K562 (cell line): ENCODE data around the gene UBXN11. TPM values are rescaled to one million over a fixed set of nuclear protein-coding genes. Genes with fewer than 3 reads are reported as not detected.

Source experiments
- E2F4 ChIP-seq: sonication (generic); formaldehyde crosslinking; IDR thresholded peaks from 2 replicates; pipeline ENCODE4 v1.8.0; 2022; ENCODE audit warnings: mild to moderate bottlenecking, low read depth, missing genetic modification reagents
- ERF ChIP-seq: fragments of 450-650 bp; formaldehyde crosslinking; IDR thresholded peaks from 2 replicates; pipeline ENCODE4 v1.4.0; 2020; ENCODE audit warnings: mild to moderate bottlenecking, mixed read lengths
- FOS ChIP-seq: IDR thresholded peaks from 3 replicates; pipeline ENCODE4 v1.6.1; 2011; ENCODE audit not compliant: insufficient read length; ENCODE audit errors: extremely low read depth
- FOXA3 ChIP-seq, 2 experiments: fragments of 450-650 bp in 1 of 2; sonication (generic) in 1 of 2; formaldehyde crosslinking; IDR thresholded peaks in 1 of 2; conservative IDR thresholded peaks in 1 of 2; 2 replicates each; pipeline versions ENCODE4 v1.4.0 to v1.8.0; 2020 to 2022; ENCODE audit warnings: mild to moderate bottlenecking in 2 of 2, missing genetic modification reagents in 1 of 2
- HMGXB4 ChIP-seq: sonication (generic); formaldehyde crosslinking; IDR thresholded peaks from 2 replicates; pipeline ENCODE4 v1.8.1; 2023; ENCODE audit warnings: mild to moderate bottlenecking, missing genetic modification reagents
- KLF6 ChIP-seq: fragments of 250-450 bp; sonication (Bioruptor Pico); IDR thresholded peaks from 2 replicates; pipeline ENCODE4 v1.4.0; 2020; ENCODE audit warnings: mild to moderate bottlenecking, moderate library complexity, borderline replicate concordance
- SAFB ChIP-seq: fragments of 200-400 bp; formaldehyde crosslinking; IDR thresholded peaks from 2 replicates; pipeline ENCODE4 v1.6.1; 2017; ENCODE audit warnings: low read depth, low read length, borderline replicate concordance
- SP1 ChIP-seq: sonication (generic); formaldehyde crosslinking; IDR thresholded peaks from 2 replicates; pipeline ENCODE4 v1.8.1; 2022; ENCODE audit warnings: mild to moderate bottlenecking, missing genetic modification reagents
- TEAD1 ChIP-seq, 2 experiments: fragments of 450-650 bp in 1 of 2; sonication (generic) in 1 of 2; formaldehyde crosslinking; IDR thresholded peaks; 2 replicates each; pipeline versions ENCODE4 v1.4.0 to v1.8.0; 2020 to 2022; ENCODE audit warnings: mild to moderate bottlenecking in 2 of 2, missing genetic modification reagents in 1 of 2
- TOE1 ChIP-seq, 2 experiments: fragments of 450-650 bp in 1 of 2; sonication (generic) in 1 of 2; formaldehyde crosslinking in 1 of 2; IDR thresholded peaks; 2 replicates each; pipeline versions ENCODE4 v1.7.1 to v1.8.0; 2016 to 2022; ENCODE audit warnings: borderline replicate concordance in 2 of 2, mild to moderate bottlenecking in 2 of 2, antibody characterized with exemption in 1 of 2, inconsistent platforms in 1 of 2, low read depth in 1 of 2, missing genetic modification reagents in 1 of 2, moderate library complexity in 1 of 2
- TRIM25 ChIP-seq: fragments of 450-650 bp; IDR thresholded peaks from 2 replicates; pipeline ENCODE4 v1.7.0; 2016; ENCODE audit warnings: borderline replicate concordance
- ZBTB11 ChIP-seq, 3 experiments: fragments of 200-800 bp in 1 of 3; fragments of 250-450 bp in 1 of 3; fragments of 450-650 bp in 1 of 3; sonication (Bioruptor Pico) in 1 of 3; sonication (Bioruptor generic) in 1 of 3; formaldehyde crosslinking in 1 of 3; IDR thresholded peaks; 2 replicates each; pipeline versions ENCODE4 v1.6.1 to v1.8.0; 2016 to 2022; ENCODE audit warnings: mild to moderate bottlenecking in 2 of 3, missing genetic modification characterization in 2 of 3, missing compliant biosample characterization in 1 of 3, moderate library complexity in 1 of 3
- ZEB2 ChIP-seq: fragments of 450-650 bp; IDR thresholded peaks from 2 replicates; pipeline ENCODE4 v1.6.1; 2016
- ZNF511 ChIP-seq: sonication (generic); formaldehyde crosslinking; IDR thresholded peaks from 2 replicates; pipeline ENCODE4 v1.8.0; 2022; ENCODE audit warnings: mild to moderate bottlenecking, missing genetic modification reagents
- polyA plus RNA-seq, 8 experiments: library from polyadenylated mRNA; depleted of rRNA in 4 of 8; stranded (reverse) in 5 of 8; unstranded in 3 of 8; fragments of >200 nt; fragmentation: Nextera tagmentation in 2 of 8; fragmentation: Illumina TruSeq in 1 of 8; extraction: Ambion mirVana in 2 of 8; extraction: Trizol in 1 of 8; gene quantifications; 2 replicates each; pipeline versions ENCODE4 v1.2.1 to v1.2.3, GENCODE V29; 2011 to 2014; ENCODE audit warnings: inconsistent platforms in 1 of 8, missing spikeins in 1 of 8
- total RNA-seq, 7 experiments: library from RNA; depleted of rRNA in 6 of 7; stranded (reverse); fragments of >200 nt in 6 of 7; fragmentation: Illumina TruSeq in 2 of 7; extraction: Trizol in 2 of 7; gene quantifications; 2 replicates each; pipeline versions ENCODE4 v1.2.1 to v1.2.3, GENCODE V29; 2011 to 2021; ENCODE audit warnings: low replicate concordance in 1 of 7

UBXN11 gene
- total and polyA plus RNA-seq, 9 of the 15 experiments (the other 6 are each of a cell fraction or from before 2014, with no cell fraction given) = 0.48 to 34.3 (median 11.3) TPM

GRCh38 chr1:26233903-26234643 lies 72.4 kb downstream of the UBXN11 start, which contains the start of gene CEP85 (continued):
- 0 out of 2 replicates have a peak, but pooled peaks have one; percentile 51 for TF ChIP-seq E2F4 (CRISPR knock-in tag)
- no peak; the same call in 1 of the 2 replicates for TF ChIP-seq ZEB2
- TF ChIP-seq SP1 (CRISPR knock-in tag) = peak; percentile 99
- peak; percentile 88 for TF ChIP-seq HMGXB4 (CRISPR knock-in tag)
- TF ChIP-seq ZBTB11 (CRISPR knock-in tag; IDR thresholded peaks at IDR 0.05) = 0 out of 6 replicates have a peak, but pooled peaks of 1 of the 3 experiments have one; percentile 5
- peak; percentile 89 for TF ChIP-seq ERF (CRISPR knock-in tag)
- TF ChIP-seq SAFB = no peak
- TF ChIP-seq KLF6 (CRISPR knock-in tag) = peak; percentile 85; the same call in 1 of the 2 replicates
- peak; percentile 65; the same call in 1 of the 2 replicates for TF ChIP-seq TOE1 (IDR thresholded peaks at IDR 0.05; ENCODE audit: borderline replicate concordance)
- TF ChIP-seq TOE1 (CRISPR knock-in tag; IDR thresholded peaks at IDR 0.05; ENCODE audit: borderline replicate concordance, low read depth) = 0 out of 2 replicates have a peak, but pooled peaks have one; percentile 81
- TF ChIP-seq TRIM25 = no peak
- TF ChIP-seq FOXA3 (CRISPR knock-in tag; conservative IDR thresholded peaks at IDR 0.05 in 1 of 2, IDR thresholded peaks at IDR 0.05 in 1 of 2) = peak in 1 of 2 experiments; percentile 84; a peak in 1 of 4 replicates
- TF ChIP-seq ZNF511 (CRISPR knock-in tag) = no peak
- peak; percentile 74 to 84; a peak in 2 of 4 replicates for TF ChIP-seq TEAD1 (CRISPR knock-in tag; IDR thresholded peaks at IDR 0.05)
- peak; percentile 92 for TF ChIP-seq FOS
